HepG2 (cell line): ENCODE measurements around the gene DBNDD1. TPM values are rescaled to one million over a fixed set of nuclear protein-coding genes. Genes with fewer than 3 reads are reported as not detected.

Experiments
- AFF4 ChIP-seq: sonication (generic); formaldehyde crosslinking; IDR thresholded peaks from 2 replicates; pipeline ENCODE4 v1.4.0; 2020; ENCODE audit warnings: missing genetic modification reagents
- BORCS8-MEF2B ChIP-seq: sonication (generic); formaldehyde crosslinking; IDR thresholded peaks from 2 replicates; pipeline ENCODE4 v1.8.0; 2022; ENCODE audit warnings: mild to moderate bottlenecking, missing genetic modification reagents
- CREM ChIP-seq, 2 experiments: sonication (generic) in 1 of 2; formaldehyde crosslinking in 1 of 2; IDR thresholded peaks; 2 replicates each; pipeline versions ENCODE4 v1.4.0 to v1.6.1; 2016 to 2020; ENCODE audit warnings: antibody characterized with exemption in 1 of 2, mild to moderate bottlenecking in 1 of 2, missing genetic modification reagents in 1 of 2
- FOSL1 ChIP-seq: sonication (generic); formaldehyde crosslinking; IDR thresholded peaks from 2 replicates; pipeline ENCODE4 v1.9.0; 2021; ENCODE audit warnings: missing genetic modification reagents, borderline replicate concordance
- FOXC1 ChIP-seq: sonication (generic); formaldehyde crosslinking; IDR thresholded peaks from 2 replicates; pipeline ENCODE4 v1.8.0; 2022; ENCODE audit warnings: mild to moderate bottlenecking, missing genetic modification reagents, borderline replicate concordance
- FOXK1 ChIP-seq: sonication (generic); formaldehyde crosslinking; IDR thresholded peaks from 2 replicates; pipeline ENCODE4 v1.4.0; 2020; ENCODE audit warnings: low read depth, missing genetic modification reagents, borderline replicate concordance
- HIVEP1 ChIP-seq: sonication (generic); formaldehyde crosslinking; IDR thresholded peaks from 2 replicates; pipeline ENCODE4 v1.4.0; 2020; ENCODE audit warnings: mild to moderate bottlenecking, missing genetic modification reagents
- IKZF1 ChIP-seq: fragments of 450-650 bp; IDR thresholded peaks from 2 replicates; pipeline ENCODE4 v1.7.1; 2016
- KDM5B ChIP-seq: sonication (generic); formaldehyde crosslinking; IDR thresholded peaks from 2 replicates; pipeline ENCODE4 v1.4.0; 2020; ENCODE audit warnings: missing genetic modification reagents, mild to moderate bottlenecking, borderline replicate concordance
- MAF1 ChIP-seq: sonication (generic); formaldehyde crosslinking; IDR thresholded peaks from 2 replicates; pipeline ENCODE4 v1.5.0; 2020; ENCODE audit warnings: missing genetic modification reagents, borderline replicate concordance
- NFYC ChIP-seq: IDR thresholded peaks from 2 replicates; pipeline ENCODE4 v1.6.1; 2016; ENCODE audit warnings: missing genetic modification reagents, missing compliant biosample characterization
- NR0B2 ChIP-seq: sonication (generic); formaldehyde crosslinking; IDR thresholded peaks from 2 replicates; pipeline ENCODE4 v1.4.0; 2020; ENCODE audit warnings: mild to moderate bottlenecking, missing genetic modification reagents
- SRSF9 ChIP-seq: fragments of 200-400 bp; formaldehyde crosslinking; IDR thresholded peaks from 2 replicates; pipeline ENCODE4 v1.6.1; 2018; ENCODE audit warnings: borderline replicate concordance, mild to moderate bottlenecking, low read depth, low read length; ENCODE audit not compliant: insufficient read depth, poor library complexity, severe bottlenecking
- ZBTB34 ChIP-seq: sonication (generic); formaldehyde crosslinking; IDR thresholded peaks from 2 replicates; pipeline ENCODE4 v1.8.0; 2022; ENCODE audit warnings: mild to moderate bottlenecking, missing genetic modification reagents
- ZNF232 ChIP-seq: sonication (generic); formaldehyde crosslinking; IDR thresholded peaks from 2 replicates; pipeline ENCODE4 v1.4.0; 2020; ENCODE audit warnings: missing genetic modification reagents, borderline replicate concordance
- ZNF256 ChIP-seq: sonication (generic); formaldehyde crosslinking; conservative IDR thresholded peaks from 2 replicates; pipeline ENCODE4 v1.4.0; 2020; ENCODE audit warnings: missing genetic modification reagents
- ZNF431 ChIP-seq: sonication (generic); formaldehyde crosslinking; IDR thresholded peaks from 2 replicates; pipeline ENCODE4 v1.9.0; 2022; ENCODE audit warnings: missing genetic modification reagents, low read depth, mild to moderate bottlenecking, borderline replicate concordance
- ZNF776 ChIP-seq: sonication (generic); formaldehyde crosslinking; IDR thresholded peaks from 2 replicates; pipeline ENCODE4 v1.4.0; 2020; ENCODE audit warnings: mild to moderate bottlenecking, missing genetic modification reagents
- ZNF788 ChIP-seq: sonication (generic); formaldehyde crosslinking; IDR thresholded peaks from 2 replicates; pipeline ENCODE4 v1.5.0; 2020; ENCODE audit warnings: mild to moderate bottlenecking, missing genetic modification reagents, borderline replicate concordance
- polyA plus RNA-seq, 8 experiments: library from polyadenylated mRNA; depleted of rRNA in 3 of 8; stranded (reverse) in 7 of 8; unstranded in 1 of 8; fragments of >200 nt; fragmentation: Illumina TruSeq in 4 of 8; extraction: Trizol in 4 of 8; gene quantifications; 2 replicates each; pipeline versions ENCODE4 v1.2.1 to v1.2.3, GENCODE V29; 2011 to 2016; ENCODE audit warnings: low read depth in 4 of 8, missing spikeins in 1 of 8, mixed read lengths in 1 of 8; ENCODE audit not compliant: insufficient read depth in 1 of 8
- total RNA-seq, 5 experiments: library from RNA; depleted of rRNA; stranded (reverse); fragments of >200 nt; fragmentation: Illumina TruSeq; extraction: Trizol; gene quantifications; 2 replicates each; pipeline ENCODE4 v1.2.3, GENCODE V29; 2016; ENCODE audit warnings: low read depth in 1 of 5
- TF ChIP-seq, protein P1 (sequence below): sonication (generic); formaldehyde crosslinking; IDR thresholded peaks from 2 replicates; pipeline ENCODE4 v1.4.0; 2020; ENCODE audit warnings: mild to moderate bottlenecking, missing genetic modification reagents
- TF ChIP-seq, protein P2 (sequence below): sonication (generic); formaldehyde crosslinking; IDR thresholded peaks from 2 replicates; pipeline ENCODE4 v1.9.0; 2022; ENCODE audit warnings: missing genetic modification reagents, mild to moderate bottlenecking, borderline replicate concordance

The DBNDD1 gene
- total and polyA plus RNA-seq, 2 of the 13 experiments (the other 11 are each of a cell fraction or from before 2014, with no cell fraction given), result 17.0 to 40.4 TPM

DNA sequence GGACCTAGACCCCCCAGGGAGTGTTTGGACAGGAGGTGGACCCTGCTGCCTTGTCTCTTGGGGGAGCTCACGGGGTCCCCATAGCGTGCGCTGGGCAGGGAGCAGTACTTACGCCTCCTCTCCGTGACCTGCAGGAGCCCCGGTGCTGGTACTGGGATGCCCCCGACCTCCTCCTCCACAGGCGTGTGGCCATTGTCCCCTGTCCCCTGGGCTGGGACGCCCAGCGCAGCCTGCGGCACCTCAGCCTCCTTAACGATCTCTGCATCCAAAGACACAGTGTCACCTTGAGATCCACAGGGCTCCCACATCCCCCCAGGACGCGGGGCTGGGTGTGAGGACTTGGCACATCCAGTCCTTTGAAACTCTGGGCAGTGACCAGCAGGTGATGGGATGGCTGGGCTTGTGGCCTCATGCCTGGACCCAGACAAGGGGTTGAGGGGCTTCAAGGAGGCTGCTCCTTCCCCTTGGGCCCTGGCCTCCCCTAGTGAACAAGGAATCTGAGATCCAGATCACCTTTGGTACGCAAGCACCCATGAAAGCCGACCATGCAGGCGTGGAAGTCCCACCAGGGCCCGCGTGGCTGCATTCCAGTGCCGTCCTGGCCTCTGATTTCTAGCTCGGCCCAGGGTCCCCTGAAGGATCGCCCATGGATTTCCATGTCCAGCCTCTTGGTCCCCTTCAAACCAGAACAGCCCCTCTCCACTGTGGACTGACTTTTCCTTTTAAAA, 9.9 kb downstream of the DBNDD1 start (continued):
- TF ChIP-seq ZBTB34 (no peak), MAF1 (0 out of 2 replicates have a peak, but pooled peaks have one; percentile 29), SRSF9 (no peak), BORCS8-MEF2B (CRISPR knock-in tag) (no peak), KDM5B (CRISPR knock-in tag) (peak; percentile 54; the same call in 1 of the 2 replicates), ZNF232 (no peak), ZNF256 (CRISPR knock-in tag) (0 out of 2 replicates have a peak, but pooled peaks have one; percentile 21), NR0B2 (CRISPR knock-in tag) (peak; percentile 62; the same call in 1 of the 2 replicates), ZNF788 (CRISPR knock-in tag) (0 out of 2 replicates have a peak, but pooled peaks have one; percentile 16), ZNF431 (CRISPR knock-in tag) (no peak), AFF4 (CRISPR knock-in tag) (no peak), FOXC1 (CRISPR knock-in tag) (0 out of 2 replicates have a peak, but pooled peaks have one; percentile 16), IKZF1 (no peak), HIVEP1 (CRISPR knock-in tag) (0 out of 2 replicates have a peak, but pooled peaks have one; percentile 56), CREM (IDR thresholded peaks at IDR 0.05) (no peak), CREM (CRISPR knock-in tag; IDR thresholded peaks at IDR 0.05) (no peak), FOSL1 (CRISPR knock-in tag) (no peak), NFYC (CRISPR knock-in tag) (no peak), ZNF776 (CRISPR knock-in tag) (peak; percentile 40; the same call in 1 of the 2 replicates), FOXK1 (no peak)
- TF ChIP-seq, protein P1, sequence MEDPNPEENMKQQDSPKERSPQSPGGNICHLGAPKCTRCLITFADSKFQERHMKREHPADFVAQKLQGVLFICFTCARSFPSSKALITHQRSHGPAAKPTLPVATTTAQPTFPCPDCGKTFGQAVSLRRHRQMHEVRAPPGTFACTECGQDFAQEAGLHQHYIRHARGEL, result peak; percentile 65; the same call in 1 of the 2 replicates
- TF ChIP-seq, protein P2, sequence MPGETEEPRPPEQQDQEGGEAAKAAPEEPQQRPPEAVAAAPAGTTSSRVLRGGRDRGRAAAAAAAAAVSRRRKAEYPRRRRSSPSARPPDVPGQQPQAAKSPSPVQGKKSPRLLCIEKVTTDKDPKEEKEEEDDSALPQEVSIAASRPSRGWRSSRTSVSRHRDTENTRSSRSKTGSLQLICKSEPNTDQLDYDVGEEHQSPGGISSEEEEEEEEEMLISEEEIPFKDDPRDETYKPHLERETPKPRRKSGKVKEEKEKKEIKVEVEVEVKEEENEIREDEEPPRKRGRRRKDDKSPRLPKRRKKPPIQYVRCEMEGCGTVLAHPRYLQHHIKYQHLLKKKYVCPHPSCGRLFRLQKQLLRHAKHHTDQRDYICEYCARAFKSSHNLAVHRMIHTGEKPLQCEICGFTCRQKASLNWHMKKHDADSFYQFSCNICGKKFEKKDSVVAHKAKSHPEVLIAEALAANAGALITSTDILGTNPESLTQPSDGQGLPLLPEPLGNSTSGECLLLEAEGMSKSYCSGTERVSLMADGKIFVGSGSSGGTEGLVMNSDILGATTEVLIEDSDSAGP (CRISPR knock-in tag), result 0 out of 2 replicates have a peak, but pooled peaks have one; percentile 34
